KMS-11 (cell line): ENCODE results near the gene SLC2A9.

ENCODE experiments used
- H2AFZ ChIP-seq: fragments of 200-600 bp; sonication (generic); 2 replicates; pipeline ENCODE4 v1.6.1; 2016; ENCODE audit warnings: antibody characterized with exemption, mixed run types, low read depth
- H3K27ac ChIP-seq: fragments of 200-600 bp; sonication (generic); 2 replicates; pipeline ENCODE4 v1.6.1; 2016; ENCODE audit warnings: mild to moderate bottlenecking, mixed run types
- H3K27me3 ChIP-seq: fragments of 200-600 bp; sonication (generic); 2 replicates; pipeline ENCODE4 v1.6.1; 2017; ENCODE audit warnings: mild to moderate bottlenecking, low read depth, mixed run types, moderate library complexity; ENCODE audit not compliant: insufficient read depth
- H3K36me3 ChIP-seq: fragments of 200-600 bp; sonication (generic); 2 replicates; pipeline ENCODE4 v1.6.1; 2017; ENCODE audit warnings: mild to moderate bottlenecking, mixed run types; ENCODE audit not compliant: insufficient read depth
- H3K4me1 ChIP-seq: fragments of 200-600 bp; sonication (generic); 2 replicates; pipeline ENCODE4 v1.6.1; 2016; ENCODE audit warnings: mild to moderate bottlenecking, low read depth, mixed run types; ENCODE audit not compliant: poor library complexity, severe bottlenecking
- H3K4me2 ChIP-seq: fragments of 200-600 bp; sonication (generic); 2 replicates; pipeline ENCODE4 v1.7.0; 2016; ENCODE audit warnings: mild to moderate bottlenecking, mixed run types
- H3K4me3 ChIP-seq: fragments of 200-600 bp; sonication (generic); IDR thresholded peaks from 2 replicates; pipeline ENCODE4 v1.6.1; 2017; ENCODE audit warnings: low read depth, low read length, mixed read lengths; ENCODE audit not compliant: insufficient read depth
- H3K79me2 ChIP-seq: fragments of 200-600 bp; sonication (generic); 2 replicates; pipeline ENCODE4 v1.6.1; 2016; ENCODE audit warnings: low read depth, mixed run types; ENCODE audit not compliant: insufficient read depth
- H3K9ac ChIP-seq: fragments of 200-600 bp; sonication (generic); 2 replicates; pipeline ENCODE4 v1.6.1; 2016; ENCODE audit warnings: mild to moderate bottlenecking, mixed run types
- H4K20me1 ChIP-seq: fragments of 200-600 bp; sonication (generic); 2 replicates; pipeline ENCODE4 v1.6.1; 2016; ENCODE audit warnings: mild to moderate bottlenecking, mixed run types; ENCODE audit not compliant: insufficient read depth
- TF ChIP-seq, protein P1 (sequence below): fragments of 200-600 bp; sonication (generic); conservative IDR thresholded peaks from 2 replicates; pipeline ENCODE4 v1.6.1; 2017; ENCODE audit warnings: low read depth, mild to moderate bottlenecking, antibody characterized with exemption, low read length, moderate library complexity, mixed read lengths

SLC2A9 gene

DNA sequence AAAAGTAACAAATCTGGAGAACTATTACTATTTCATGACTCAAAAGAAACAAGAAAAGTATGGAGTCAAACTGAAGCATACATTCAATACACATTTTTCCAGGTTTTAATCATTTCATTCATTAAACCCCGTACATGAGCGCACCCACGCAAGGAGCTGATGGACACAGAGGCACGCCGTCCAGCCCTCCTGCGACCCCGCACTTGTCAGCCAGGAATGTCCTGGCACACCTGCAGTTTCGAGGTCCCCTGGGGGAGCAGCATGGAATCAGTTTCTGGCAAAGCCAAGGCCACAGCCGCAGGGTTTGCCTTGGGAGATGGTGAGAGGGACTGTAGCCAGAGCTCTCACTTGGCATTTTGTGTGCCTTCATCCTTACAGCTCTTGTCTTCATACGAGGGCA, 12.8 kb upstream of the SLC2A9 start:
- H3K36me3 ChIP-seq = no peaks in the 10 kb centered on the region
- no peak overlapping the region for H3K27ac ChIP-seq
- TF ChIP-seq, protein P1, sequence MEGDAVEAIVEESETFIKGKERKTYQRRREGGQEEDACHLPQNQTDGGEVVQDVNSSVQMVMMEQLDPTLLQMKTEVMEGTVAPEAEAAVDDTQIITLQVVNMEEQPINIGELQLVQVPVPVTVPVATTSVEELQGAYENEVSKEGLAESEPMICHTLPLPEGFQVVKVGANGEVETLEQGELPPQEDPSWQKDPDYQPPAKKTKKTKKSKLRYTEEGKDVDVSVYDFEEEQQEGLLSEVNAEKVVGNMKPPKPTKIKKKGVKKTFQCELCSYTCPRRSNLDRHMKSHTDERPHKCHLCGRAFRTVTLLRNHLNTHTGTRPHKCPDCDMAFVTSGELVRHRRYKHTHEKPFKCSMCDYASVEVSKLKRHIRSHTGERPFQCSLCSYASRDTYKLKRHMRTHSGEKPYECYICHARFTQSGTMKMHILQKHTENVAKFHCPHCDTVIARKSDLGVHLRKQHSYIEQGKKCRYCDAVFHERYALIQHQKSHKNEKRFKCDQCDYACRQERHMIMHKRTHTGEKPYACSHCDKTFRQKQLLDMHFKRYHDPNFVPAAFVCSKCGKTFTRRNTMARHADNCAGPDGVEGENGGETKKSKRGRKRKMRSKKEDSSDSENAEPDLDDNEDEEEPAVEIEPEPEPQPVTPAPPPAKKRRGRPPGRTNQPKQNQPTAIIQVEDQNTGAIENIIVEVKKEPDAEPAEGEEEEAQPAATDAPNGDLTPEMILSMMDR = no peak
- H3K79me2 ChIP-seq = no peaks in the 10 kb centered on the region
- no peak overlapping the region for H3K4me3 ChIP-seq
- no peaks in the 10 kb centered on the region for H4K20me1 ChIP-seq
- H3K4me2 ChIP-seq = no peak overlapping the region
- no peak overlapping the region for H2AFZ ChIP-seq
- no peak overlapping the region for H3K9ac ChIP-seq
- no peaks in the 10 kb centered on the region for H3K4me1 ChIP-seq
- H3K27me3 ChIP-seq = no peaks in the 10 kb centered on the region

- Histone ChIP-seq H4K20me1 (no peaks in the 10 kb centered on the region), H3K27me3 (no peaks in the 10 kb centered on the region), H3K4me2 (no peak overlapping the region), H3K79me2 (no peaks in the 10 kb centered on the region), H3K4me3 (no peak overlapping the region), H3K4me1 (no peaks in the 10 kb centered on the region), H2AFZ (no peak overlapping the region), H3K27ac (no peak overlapping the region), H3K9ac (no peak overlapping the region), H3K36me3 (no peaks in the 10 kb centered on the region)
- TF ChIP-seq, protein P1 = no peak
Measured at GRCh38 chr4:10033191-10033881, 12.0 kb upstream of the SLC2A9 start.

DNA sequence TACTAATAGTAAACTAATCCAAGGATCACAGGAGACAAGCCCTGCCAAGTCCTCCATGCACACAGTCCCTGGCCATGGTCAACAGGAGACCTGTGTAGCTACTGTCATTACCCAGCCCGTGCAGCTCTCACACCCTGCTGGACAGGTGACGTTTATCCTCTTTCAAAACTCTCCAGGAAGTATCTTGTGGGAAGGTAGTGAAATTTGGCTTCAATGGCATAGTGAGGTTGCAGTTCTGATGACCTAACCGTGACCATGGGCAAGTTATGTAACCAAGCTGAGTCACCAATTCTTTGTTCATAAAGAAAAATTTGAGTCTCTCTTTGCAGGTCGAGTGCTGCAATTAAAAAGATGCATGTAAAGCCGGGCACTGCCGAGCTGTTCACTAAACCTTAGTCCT, 11.3 kb upstream of the SLC2A9 start:
- H4K20me1 ChIP-seq = no peaks in the 10 kb centered on the region
- H3K27me3 ChIP-seq = no peaks in the 10 kb centered on the region
- no peaks in the 10 kb centered on the region for H3K36me3 ChIP-seq
- no peak overlapping the region for H3K4me3 ChIP-seq
- no peaks in the 10 kb centered on the region for H3K79me2 ChIP-seq
- TF ChIP-seq, protein P1 = no peak
- H3K9ac ChIP-seq = no peak overlapping the region
- no peak overlapping the region for H2AFZ ChIP-seq
- H3K27ac ChIP-seq = no peak overlapping the region
- H3K4me1 ChIP-seq = no peaks in the 10 kb centered on the region
- no peak overlapping the region for H3K4me2 ChIP-seq

- H3K9ac ChIP-seq = no peak overlapping the region
- H3K79me2 ChIP-seq = no peaks in the 10 kb centered on the region
- H4K20me1 ChIP-seq = no peaks in the 10 kb centered on the region
- no peaks in the 10 kb centered on the region for H3K27me3 ChIP-seq
- H3K4me2 ChIP-seq = no peak overlapping the region
- TF ChIP-seq, protein P1 = no peak
- H3K27ac ChIP-seq = no peak overlapping the region
- H3K4me1 ChIP-seq = no peaks in the 10 kb centered on the region
- H3K36me3 ChIP-seq = no peaks in the 10 kb centered on the region
- H3K4me3 ChIP-seq = no peak overlapping the region
- no peak overlapping the region for H2AFZ ChIP-seq
Measured at GRCh38 chr4:10031668-10032590, 10.6 kb upstream of the SLC2A9 start.
